Measurements from ENCODE around the gene RNF115.
"Not testable (repeated sequence)": the region's sequence is repeated elsewhere in the genome, so short reads cannot be mapped to it uniquely, and the experiment has no call there.

Gene RNF115

GRCh38 chr1:145823565-145824498, at the start of gene RNF115, which contains the start of gene POLR3C:
TSS of gene RNF115 (minus strand) at chr1:145824095. CDS start at chr1:145823873, 222 bp downstream.
TSS of gene POLR3C (plus strand) at chr1:145824200. CDS start at chr1:145825777, 1,577 bp downstream.
- peak; percentile 70 for DNase-seq

- peak; percentile 7 for DNase-seq
Observed at GRCh38 chr1:145871994-145872924, 48.4 kb upstream of the RNF115 start.

- DNase-seq, result no peak
Observed at GRCh38 chr1:145868232-145868631, 44.3 kb upstream of the RNF115 start.

GRCh38 chr1:145863282-145864018, 39.6 kb upstream of the RNF115 start:
- no peak for DNase-seq

- DNase-seq, result peak; percentile 61
Observed at GRCh38 chr1:145859491-145860023, 35.7 kb upstream of the RNF115 start.

- peak; percentile 65 for DNase-seq
Observed at GRCh38 chr1:145858901-145859490, 35.1 kb upstream of the RNF115 start, which contains the start of gene PIAS3. TSS of gene PIAS3 (minus strand) at chr1:145859081. CDS start at chr1:145858990, 91 bp downstream.

GRCh38 chr1:145858238-145858900, 34.5 kb upstream of the RNF115 start:
- DNase-seq, result peak; percentile 47

GRCh38 chr1:145857170-145857569, 33.3 kb upstream of the RNF115 start:
- DNase-seq, result no peak

GRCh38 chr1:145855426-145855948, 31.6 kb upstream of the RNF115 start:
- no peak for DNase-seq

- DNase-seq, result no peak
Observed at GRCh38 chr1:145849356-145850160, 25.7 kb upstream of the RNF115 start.

- DNase-seq, result no peak
Observed at GRCh38 chr1:145847827-145848226, 23.9 kb upstream of the RNF115 start.

- no peak for DNase-seq
Observed at GRCh38 chr1:145846201-145846612, 22.3 kb upstream of the RNF115 start.

GRCh38 chr1:145845514-145846161, 21.7 kb upstream of the RNF115 start, which contains the start of gene NUDT17:
TSS of gene NUDT17 (plus strand) at chr1:145845630. CDS start at chr1:145845641, 11 bp downstream.
- DNase-seq, result peak; percentile 68

- no peak for DNase-seq
Observed at GRCh38 chr1:145845144-145845513, 21.2 kb upstream of the RNF115 start.

- no peak for DNase-seq
Observed at GRCh38 chr1:145843031-145843430, 19.1 kb upstream of the RNF115 start.

GRCh38 chr1:145837656-145838055, 13.8 kb upstream of the RNF115 start:
- DNase-seq, result no peak

- DNase-seq, result not testable (repeated sequence)
Observed at GRCh38 chr1:145830810-145831209, 6.9 kb upstream of the RNF115 start.

- no peak for DNase-seq
Observed at GRCh38 chr1:145828367-145829026, 4.6 kb upstream of the RNF115 start.

GRCh38 chr1:145827966-145828365, 4.1 kb upstream of the RNF115 start:
- DNase-seq, result no peak

All from activated T-cell treated with anti-CD3 and anti-CD28 coated beads for 4 hours (primary cell).